ENCODE measurements around the gene ENG.

- TF ChIP-seq, protein P1, sequence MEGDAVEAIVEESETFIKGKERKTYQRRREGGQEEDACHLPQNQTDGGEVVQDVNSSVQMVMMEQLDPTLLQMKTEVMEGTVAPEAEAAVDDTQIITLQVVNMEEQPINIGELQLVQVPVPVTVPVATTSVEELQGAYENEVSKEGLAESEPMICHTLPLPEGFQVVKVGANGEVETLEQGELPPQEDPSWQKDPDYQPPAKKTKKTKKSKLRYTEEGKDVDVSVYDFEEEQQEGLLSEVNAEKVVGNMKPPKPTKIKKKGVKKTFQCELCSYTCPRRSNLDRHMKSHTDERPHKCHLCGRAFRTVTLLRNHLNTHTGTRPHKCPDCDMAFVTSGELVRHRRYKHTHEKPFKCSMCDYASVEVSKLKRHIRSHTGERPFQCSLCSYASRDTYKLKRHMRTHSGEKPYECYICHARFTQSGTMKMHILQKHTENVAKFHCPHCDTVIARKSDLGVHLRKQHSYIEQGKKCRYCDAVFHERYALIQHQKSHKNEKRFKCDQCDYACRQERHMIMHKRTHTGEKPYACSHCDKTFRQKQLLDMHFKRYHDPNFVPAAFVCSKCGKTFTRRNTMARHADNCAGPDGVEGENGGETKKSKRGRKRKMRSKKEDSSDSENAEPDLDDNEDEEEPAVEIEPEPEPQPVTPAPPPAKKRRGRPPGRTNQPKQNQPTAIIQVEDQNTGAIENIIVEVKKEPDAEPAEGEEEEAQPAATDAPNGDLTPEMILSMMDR (tag by site-specific recombination; IDR thresholded peaks at IDR 0.05): no peak
- no peak for TF ChIP-seq ZNF548 (tag by site-specific recombination; IDR thresholded peaks at IDR 0.05)
- no peak for TF ChIP-seq ZNF596 (tag by site-specific recombination; IDR thresholded peaks at IDR 0.05)
- TF ChIP-seq ZNF501 (tag by site-specific recombination; IDR thresholded peaks at IDR 0.05): no peak
- no peak for TF ChIP-seq ZBTB20 (tag by site-specific recombination; IDR thresholded peaks at IDR 0.05)
- TF ChIP-seq GFI1B (tag by site-specific recombination; IDR thresholded peaks at IDR 0.05): no peak
- TF ChIP-seq SETDB1 (IDR thresholded peaks at IDR 0.05; ENCODE audit: insufficient read length, low read length): no peak
- TF ChIP-seq ZNF530 (tag by site-specific recombination; IDR thresholded peaks at IDR 0.05; ENCODE audit: low read depth): no peak
- TF ChIP-seq ZNF239 (tag by site-specific recombination; IDR thresholded peaks at IDR 0.05): no peak
These were observed 77.0 kb downstream of the ENG start for GRCh38 chr9:127777368-127777980.

Data from HEK293 (cell line).